Fibroblast of lung (primary cell): Measurements from ENCODE around the gene INSC. TPM values are rescaled to one million over a fixed set of nuclear protein-coding genes. Genes with fewer than 3 reads are reported as not detected.
A peak's percentile ranks its signal among the peaks of the same experiment; 100 is the strongest.

ENCODE experiments used
- DNase-seq, 2 donors: peaks; one replicate each; pipeline versions ENCODE4 v3.0.0 to v3.0.0-alpha.2; 2010; ENCODE audit warnings: low read depth in 2 of 2
- H2AFZ ChIP-seq: 2 replicates; pipeline ENCODE4 v1.5.1; 2012; ENCODE audit warnings: low read length, control low read depth, inconsistent platforms
- H3K27ac ChIP-seq: 2 replicates; pipeline ENCODE4 v1.5.1; 2011; ENCODE audit warnings: low read length, control low read depth; ENCODE audit not compliant: insufficient read depth
- H3K27me3 ChIP-seq: 2 replicates; pipeline ENCODE4 v1.5.1; 2011; ENCODE audit warnings: mild to moderate bottlenecking, low read length; ENCODE audit not compliant: control insufficient read depth, insufficient read depth
- H3K36me3 ChIP-seq: 2 replicates; pipeline ENCODE4 v1.5.1; 2011; ENCODE audit warnings: low read length; ENCODE audit not compliant: control insufficient read depth, insufficient read depth
- H3K4me1 ChIP-seq: 2 replicates; pipeline ENCODE4 v1.5.1; 2011; ENCODE audit warnings: low read length; ENCODE audit not compliant: control insufficient read depth, insufficient read depth; ENCODE audit errors: extremely low read depth
- H3K4me2 ChIP-seq: 2 replicates; pipeline ENCODE4 v1.5.1; 2011; ENCODE audit warnings: low read length, control low read depth; ENCODE audit not compliant: insufficient read depth; ENCODE audit errors: extremely low read depth
- H3K4me3 ChIP-seq, 4 experiments: fragments of 200-600 bp in 1 of 4; sonication (generic) in 1 of 4; replicated peaks in 1 of 4; 2 replicates each; pipeline ENCODE4 v1.5.1; 2011 to 2016; ENCODE audit warnings: low read length in 4 of 4, low read depth in 3 of 4, mild to moderate bottlenecking in 3 of 4, control low read depth in 2 of 4, inconsistent platforms in 1 of 4, mixed read lengths in 1 of 4; ENCODE audit not compliant: insufficient read depth in 1 of 4; ENCODE audit errors: control extremely low read depth in 1 of 4
- H3K79me2 ChIP-seq: 2 replicates; pipeline ENCODE4 v1.5.1; 2012; ENCODE audit warnings: mild to moderate bottlenecking, low read length, inconsistent platforms; ENCODE audit not compliant: control insufficient read depth, insufficient read depth
- H3K9ac ChIP-seq: 2 replicates; pipeline ENCODE4 v1.5.1; 2011; ENCODE audit warnings: mild to moderate bottlenecking, low read length, control low read depth; ENCODE audit not compliant: insufficient read depth
- H3K9me3 ChIP-seq: 2 replicates; pipeline ENCODE4 v1.5.1; 2012; ENCODE audit warnings: low read depth, low read length; ENCODE audit not compliant: control insufficient read depth, insufficient read depth
- H4K20me1 ChIP-seq: 2 replicates; pipeline ENCODE4 v1.5.1; 2011; ENCODE audit warnings: low read length; ENCODE audit not compliant: control insufficient read depth, insufficient read depth; ENCODE audit errors: extremely low read depth
- CTCF ChIP-seq, 2 donors: IDR thresholded peaks in 1 of 2; conservative IDR thresholded peaks in 1 of 2; 1 replicate in 1 of 2; 2 replicates in 1 of 2; pipeline ENCODE4 v1.5.1; 2011 to 2012; ENCODE audit warnings: low read length in 2 of 2, control low read depth in 1 of 2, inconsistent platforms in 1 of 2, low read depth in 1 of 2, mild to moderate bottlenecking in 1 of 2
- EZH2 ChIP-seq: IDR thresholded peaks from 2 replicates; pipeline ENCODE4 v1.5.1; 2012; ENCODE audit warnings: low read length, control low read depth, mild to moderate bottlenecking; ENCODE audit errors: missing control alignments
- polyA plus RNA-seq, 2 donors: library from polyadenylated mRNA; depleted of rRNA in 1 of 2; stranded (reverse) in 1 of 2; unstranded in 1 of 2; fragments of >200 nt; gene quantifications; 2 replicates each; pipeline ENCODE4 v1.2.1, GENCODE V29; 2011 to 2012; ENCODE audit warnings: missing spikeins in 1 of 2
- total RNA-seq: library from RNA; depleted of rRNA; stranded (reverse); fragments of >200 nt; gene quantifications from 2 replicates; pipeline ENCODE4 v1.2.1, GENCODE V29; 2014

The INSC gene
- total and polyA plus RNA-seq, 2 donors (not counting 1 experiment from before 2014, with no cell fraction given): 0.90 to 8.3 TPM

DNA sequence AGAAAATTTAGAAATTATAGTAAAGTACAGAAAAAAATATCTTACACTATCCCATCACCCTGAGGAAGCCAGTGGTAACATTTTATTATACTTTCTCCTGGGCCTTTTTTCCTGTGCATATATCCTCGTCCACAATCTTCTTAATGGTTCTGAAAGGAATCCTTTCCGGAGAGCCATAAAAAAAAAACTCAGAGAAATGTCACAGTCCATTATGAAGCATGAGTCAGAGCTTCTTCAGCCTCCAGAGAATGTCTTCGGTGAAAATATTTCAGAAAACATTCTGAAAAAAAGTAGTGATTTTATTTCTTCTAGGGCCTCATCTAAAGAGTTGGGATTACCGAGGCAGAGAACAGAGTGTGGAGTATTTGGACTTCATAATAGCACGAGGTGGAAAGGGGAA, 163.4 kb downstream of the INSC start:
- Histone ChIP-seq H3K27ac (no peak overlapping the region), H3K9ac (no peak overlapping the region), H2AFZ (no peak overlapping the region), H3K9me3 (no peaks in the 10 kb centered on the region), H4K20me1 (no peaks in the 10 kb centered on the region), H3K27me3 (no peaks in the 10 kb centered on the region), H3K36me3 (no peaks in the 10 kb centered on the region), H3K79me2 (no peaks in the 10 kb centered on the region), H3K4me2 (no peak overlapping the region), H3K4me3 (no peak overlapping the region), H3K4me1 (no peaks in the 10 kb centered on the region)
- no peak for TF ChIP-seq CTCF (conservative IDR thresholded peaks at IDR 0.05 in 1 of 2, IDR thresholded peaks at IDR 0.05 in 1 of 2; ENCODE audit: low read depth in 1 of 2, low read length in 2 of 2)
- no peak for TF ChIP-seq EZH2
- peak; percentile 4 to 12 for DNase-seq

DNA sequence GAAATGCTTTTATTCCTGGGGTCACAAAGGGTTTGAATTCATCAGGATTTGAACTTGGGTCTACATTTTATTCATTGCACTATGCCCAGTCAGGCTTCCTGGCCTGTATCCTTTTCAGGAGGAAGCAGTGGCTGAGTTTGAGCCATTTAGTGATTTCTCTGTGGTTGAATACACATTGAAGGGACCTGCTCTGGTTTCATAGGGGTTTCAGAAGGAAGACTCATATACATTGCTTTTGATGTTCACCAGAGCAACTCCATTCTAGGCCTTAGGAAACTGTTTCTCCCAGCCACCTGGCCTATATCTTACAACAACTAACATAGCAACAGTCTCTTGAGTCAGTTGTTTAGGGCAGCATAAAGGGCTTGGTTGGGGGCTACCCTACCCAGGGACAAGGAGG, 165.7 kb downstream of the INSC start:
- Histone ChIP-seq H3K4me2 (no peak overlapping the region), H3K4me1 (no peaks in the 10 kb centered on the region), H3K27me3 (no peaks in the 10 kb centered on the region), H3K9me3 (no peaks in the 10 kb centered on the region), H3K27ac (no peak overlapping the region), H3K9ac (no peak overlapping the region), H2AFZ (no peak overlapping the region), H3K79me2 (no peaks in the 10 kb centered on the region), H4K20me1 (no peaks in the 10 kb centered on the region), H3K36me3 (no peaks in the 10 kb centered on the region), H3K4me3 (no peak overlapping the region)
- no peak for TF ChIP-seq CTCF (conservative IDR thresholded peaks at IDR 0.05 in 1 of 2, IDR thresholded peaks at IDR 0.05 in 1 of 2; ENCODE audit: low read depth in 1 of 2, low read length in 2 of 2)
- TF ChIP-seq EZH2: no peak
- no peak for DNase-seq

- no peaks in the 10 kb centered on the region for H3K36me3 ChIP-seq
- no peak overlapping the region for H3K9ac ChIP-seq
- no peak overlapping the region for H3K27ac ChIP-seq
- no peak overlapping the region for H3K4me3 ChIP-seq
- no peak overlapping the region for H3K4me2 ChIP-seq
- TF ChIP-seq EZH2: no peak
- TF ChIP-seq CTCF (conservative IDR thresholded peaks at IDR 0.05 in 1 of 2, IDR thresholded peaks at IDR 0.05 in 1 of 2; ENCODE audit: low read depth in 1 of 2, low read length in 2 of 2): no peak
- no peaks in the 10 kb centered on the region for H3K27me3 ChIP-seq
- H3K79me2 ChIP-seq: no peaks in the 10 kb centered on the region
- H4K20me1 ChIP-seq: no peaks in the 10 kb centered on the region
- no peaks in the 10 kb centered on the region for H3K9me3 ChIP-seq
- no peak for DNase-seq
- H3K4me1 ChIP-seq: no peaks in the 10 kb centered on the region
- H2AFZ ChIP-seq: no peak overlapping the region
Observed at GRCh38 chr11:15282754-15283153, 168.0 kb downstream of the INSC start.
